RWPE1 (cell line): ENCODE measurements around the gene KLRB1.

Source experiments
- CTCF ChIA-PET: fragments of 350-600 bp; sonication (Branson Sonifier 250); formaldehyde crosslinking; extraction: SDS; loops from one replicate; lab custom pipeline; 2021; lab: Yijun Ruan, JAX
- POLR2A ChIA-PET: fragments of 400-600 bp; formaldehyde crosslinking; extraction: SDS; loops from one replicate; lab custom pipeline; 2020; ENCODE audit warnings: antibody characterized with exemption; ENCODE audit not compliant: low non-redundant PET; lab: Yijun Ruan, JAX
- DNase-seq: peaks from one replicate; pipeline ENCODE4 v3.0.0; 2012; ENCODE audit warnings: low spot score
- H3K27ac ChIP-seq: fragments of 450-650 bp; 2 replicates; pipeline ENCODE4 v1.5.1; 2017
- TF ChIP-seq, protein P1 (sequence below): fragments of 450-650 bp; conservative IDR thresholded peaks from 2 replicates; pipeline ENCODE4 v1.5.1; 2017; ENCODE audit warnings: low read depth, mild to moderate bottlenecking

The KLRB1 gene

DNA sequence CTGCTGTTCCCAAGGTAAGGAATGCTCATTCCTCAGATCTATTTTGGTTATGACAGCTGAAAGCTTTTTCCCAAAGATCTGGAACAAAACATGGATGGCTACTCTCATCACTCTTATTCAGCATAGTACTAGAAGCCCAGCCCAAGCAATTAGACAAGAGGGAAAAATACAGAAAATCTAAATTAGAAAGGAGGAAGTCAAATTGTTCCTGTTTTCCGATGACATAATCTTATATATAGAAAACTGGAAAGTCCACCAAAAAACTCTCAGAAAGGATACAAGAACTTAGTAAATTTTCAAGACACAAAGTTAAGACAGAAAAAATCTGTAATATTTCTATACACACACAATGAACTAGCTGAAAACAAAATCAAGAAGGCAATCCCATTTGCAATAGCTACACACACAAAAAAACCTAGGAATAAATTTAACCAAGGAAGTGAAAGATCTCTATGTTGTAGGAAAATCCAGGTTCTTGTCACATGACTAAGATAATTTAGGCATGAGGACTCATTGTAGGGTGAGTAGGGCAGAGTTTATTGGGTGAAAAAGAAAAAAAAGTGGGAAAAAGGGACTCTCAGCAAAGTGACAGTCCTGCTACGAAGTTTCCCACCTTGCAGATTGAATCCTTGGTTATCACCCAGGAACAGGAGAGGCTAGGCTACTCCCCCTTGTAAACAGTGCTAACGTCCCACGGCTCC is 28.6 kb upstream of the KLRB1 start:
- H3K27ac ChIP-seq: no peak overlapping the region
- ChIA-PET CTCF (no interaction called here), POLR2A (no interaction called here)
- TF ChIP-seq, protein P1, sequence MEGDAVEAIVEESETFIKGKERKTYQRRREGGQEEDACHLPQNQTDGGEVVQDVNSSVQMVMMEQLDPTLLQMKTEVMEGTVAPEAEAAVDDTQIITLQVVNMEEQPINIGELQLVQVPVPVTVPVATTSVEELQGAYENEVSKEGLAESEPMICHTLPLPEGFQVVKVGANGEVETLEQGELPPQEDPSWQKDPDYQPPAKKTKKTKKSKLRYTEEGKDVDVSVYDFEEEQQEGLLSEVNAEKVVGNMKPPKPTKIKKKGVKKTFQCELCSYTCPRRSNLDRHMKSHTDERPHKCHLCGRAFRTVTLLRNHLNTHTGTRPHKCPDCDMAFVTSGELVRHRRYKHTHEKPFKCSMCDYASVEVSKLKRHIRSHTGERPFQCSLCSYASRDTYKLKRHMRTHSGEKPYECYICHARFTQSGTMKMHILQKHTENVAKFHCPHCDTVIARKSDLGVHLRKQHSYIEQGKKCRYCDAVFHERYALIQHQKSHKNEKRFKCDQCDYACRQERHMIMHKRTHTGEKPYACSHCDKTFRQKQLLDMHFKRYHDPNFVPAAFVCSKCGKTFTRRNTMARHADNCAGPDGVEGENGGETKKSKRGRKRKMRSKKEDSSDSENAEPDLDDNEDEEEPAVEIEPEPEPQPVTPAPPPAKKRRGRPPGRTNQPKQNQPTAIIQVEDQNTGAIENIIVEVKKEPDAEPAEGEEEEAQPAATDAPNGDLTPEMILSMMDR: no peak
- DNase-seq: no peak

DNA sequence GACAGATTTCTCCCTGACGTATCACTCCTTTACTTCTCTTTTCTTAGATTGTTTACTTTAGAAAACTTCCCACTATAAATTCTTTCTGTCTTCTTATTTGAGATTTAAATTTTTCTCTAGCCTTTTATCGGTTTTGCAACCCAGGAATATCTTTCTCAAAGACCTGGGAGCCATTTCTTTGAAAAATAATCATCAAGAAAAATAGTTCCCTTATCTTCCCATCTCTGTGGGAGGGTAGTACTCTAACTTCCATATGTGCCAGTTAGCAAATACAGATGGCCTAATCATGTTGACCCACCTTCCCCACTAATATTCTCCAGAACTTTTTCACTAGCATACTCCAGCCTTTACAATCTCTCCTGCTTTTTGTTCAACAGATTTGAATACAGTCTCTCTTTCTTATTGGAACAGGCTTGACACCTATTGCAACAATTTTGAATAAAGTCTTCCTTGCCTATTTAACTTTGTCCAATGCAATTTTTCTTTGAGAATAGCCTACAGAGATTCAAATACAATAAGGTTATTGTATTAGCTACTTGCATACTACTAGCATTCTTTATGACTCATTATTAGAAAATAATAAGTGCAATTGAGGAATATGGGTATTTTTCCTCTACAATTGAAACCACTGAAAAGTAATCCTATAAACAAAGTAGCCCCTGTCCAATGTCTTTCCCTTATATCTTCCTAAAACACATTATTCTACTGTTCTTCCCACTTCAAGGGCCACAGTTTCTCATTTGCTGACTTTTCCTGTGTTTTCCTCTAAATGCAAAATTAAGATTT is 27.4 kb upstream of the KLRB1 start:
- POLR2A ChIA-PET: no interaction called here
- CTCF ChIA-PET: interaction anchor here (0.7 to 1.0 kb wide), 3 partner anchors 14 to 399 kb away, joined by 3 read pairs; no protein-coding TSS in a partner anchor
- no peak for DNase-seq
- H3K27ac ChIP-seq: no peak overlapping the region
- TF ChIP-seq, protein P1: no peak

DNA sequence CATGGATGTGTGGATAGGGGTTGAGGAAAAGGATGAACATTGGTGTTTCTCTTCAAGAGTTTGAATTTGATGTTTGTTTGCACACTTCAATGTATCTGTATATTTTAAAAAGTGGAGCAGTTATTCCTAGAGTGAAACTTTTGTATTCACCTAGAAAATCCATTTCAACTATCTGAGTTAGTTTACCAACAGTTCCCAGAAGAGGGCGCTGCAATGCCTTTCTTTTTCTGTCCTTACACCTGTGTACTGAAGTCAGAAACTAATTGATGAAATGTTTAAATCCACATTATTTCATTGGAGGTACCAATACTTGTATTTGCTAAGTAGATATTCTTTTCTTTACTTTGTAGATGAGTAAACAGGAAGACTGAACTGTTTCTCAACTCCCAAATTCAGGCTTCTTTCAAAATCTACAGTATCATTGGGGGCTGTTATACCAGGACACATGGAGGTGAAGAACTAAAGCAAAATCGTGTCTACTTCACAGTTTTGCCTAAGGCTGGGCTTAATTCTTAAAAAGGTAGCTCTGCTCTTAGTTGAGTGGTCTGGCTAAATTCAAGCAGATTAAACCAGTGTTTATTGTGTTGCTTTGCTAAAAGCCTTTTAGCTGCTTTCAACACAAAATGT is 26.6 kb upstream of the KLRB1 start:
- ChIA-PET POLR2A (no interaction called here), CTCF (interaction anchor here (0.7 to 1.0 kb wide), 3 partner anchors 13 to 400 kb away, joined by 3 read pairs; no protein-coding TSS in a partner anchor)
- DNase-seq: no peak
- TF ChIP-seq, protein P1: peak; percentile 39
- H3K27ac ChIP-seq: no peak overlapping the region

DNA sequence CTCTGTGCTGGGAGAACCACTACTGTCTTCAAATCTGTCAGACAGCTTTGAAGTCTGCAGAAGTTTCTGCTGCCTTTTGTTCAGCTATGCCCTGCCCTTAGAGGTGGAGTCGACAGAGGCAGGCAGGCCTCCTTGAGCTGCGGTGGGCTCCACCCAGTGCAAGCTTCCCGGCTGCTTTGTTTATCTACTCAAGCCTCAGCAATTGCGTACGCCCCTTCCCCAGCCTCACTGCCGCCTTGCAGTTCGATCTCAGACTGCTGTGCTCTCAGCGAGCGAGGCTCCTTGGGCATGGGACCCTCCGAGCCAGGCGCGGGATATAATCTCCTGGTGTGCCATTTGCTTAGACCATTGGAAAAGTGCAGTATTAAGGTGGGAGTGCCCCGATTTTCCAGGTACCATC is 25.1 kb upstream of the KLRB1 start:
- DNase-seq: no peak
- ChIA-PET CTCF (interaction anchor here (1.1 kb wide), 1 partner anchor 76 kb away, joined by 4 read pairs; no protein-coding TSS in a partner anchor), POLR2A (no interaction called here)
- TF ChIP-seq, protein P1: no peak
- H3K27ac ChIP-seq: no peak overlapping the region

DNA sequence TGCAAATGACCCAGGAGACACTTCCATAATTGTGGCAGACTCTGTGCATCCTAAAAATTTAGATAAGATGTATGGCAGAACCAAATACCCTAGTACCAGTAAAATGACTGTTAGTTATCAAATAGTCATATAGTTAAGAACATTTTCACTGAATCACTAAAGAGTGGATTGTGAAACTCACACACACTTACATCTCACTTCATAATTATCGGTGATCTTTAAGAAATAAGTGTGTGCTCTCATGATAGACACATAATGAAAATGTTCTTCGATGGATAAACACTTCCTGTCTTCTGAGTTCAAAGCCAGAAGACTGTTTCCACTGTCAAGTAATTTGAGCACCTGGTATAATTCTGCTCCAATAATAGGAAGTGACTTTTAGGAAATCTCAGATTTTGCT is 19.1 kb upstream of the KLRB1 start:
- CTCF ChIA-PET: no interaction called here

DNA sequence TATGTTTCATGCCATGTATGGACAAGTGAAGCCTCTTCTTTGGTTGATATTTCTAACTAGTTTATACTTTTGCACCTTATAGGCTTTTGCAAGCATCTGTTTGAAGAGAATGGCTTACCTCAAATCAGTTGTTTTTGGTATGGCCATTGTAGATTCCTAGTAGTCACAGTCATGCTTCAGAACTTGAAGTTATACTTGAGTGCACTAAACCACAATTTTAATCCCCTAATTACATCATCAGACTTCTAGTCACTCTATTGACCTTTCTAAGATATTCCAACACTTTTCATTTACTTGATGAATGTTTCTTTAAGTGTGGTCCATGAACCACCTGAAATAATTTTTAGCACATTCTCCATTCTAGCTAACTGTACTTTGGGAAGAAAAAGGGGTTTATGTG is 18.6 kb upstream of the KLRB1 start:
- DNase-seq: no peak
- TF ChIP-seq, protein P1: no peak
- CTCF ChIA-PET: no interaction called here
- no peak overlapping the region for H3K27ac ChIP-seq
- POLR2A ChIA-PET: no interaction called here

More for the DNA sequence above, 19.1 kb upstream of the KLRB1 start:
- no peak for DNase-seq
- POLR2A ChIA-PET: no interaction called here
- H3K27ac ChIP-seq: no peak overlapping the region
- TF ChIP-seq, protein P1: no peak
